ENCODE data around the gene LPP. TPM values are rescaled to one million over a fixed set of nuclear protein-coding genes. Genes with fewer than 3 reads are reported as not detected.

LPP gene
- total and polyA plus RNA-seq, 2 donors from 2014 or later: 6.7 to 233 TPM

GRCh38 chr3:188352196-188352927 is 198.4 kb downstream of the LPP start:
- intact Hi-C loops (cut with DNase I): no loop called here
- Histone ChIP-seq H3K36me3 (ENCODE audit: control insufficient read depth in 2 of 3, insufficient read depth in 3 of 3, low read length in 3 of 3) (no peaks in the 10 kb centered on the region), H3K27ac (ENCODE audit: low read depth in 2 of 2, low read length in 2 of 2) (no peak overlapping the region), H3K27me3 (ENCODE audit: control insufficient read depth, insufficient read depth, low read length) (no peaks in the 10 kb centered on the region), H3K9ac (ENCODE audit: low read length in 3 of 3) (no peak overlapping the region), H3K4me1 (ENCODE audit: control insufficient read depth in 2 of 3, insufficient read depth in 2 of 3, low read depth in 1 of 3, low read length in 3 of 3) (peaks cover 0 to 18% (median 15%) of the 10 kb centered on the region in 3 donors), H3K9me3 (ENCODE audit: control insufficient read depth in 2 of 3, insufficient read depth in 1 of 3, low read length in 3 of 3) (no peaks in the 10 kb centered on the region), H3K4me3 (ENCODE audit: low read length in 3 of 3) (no peak overlapping the region)
- no peak for DNase-seq
- no peak for FAIRE-seq
- TF ChIP-seq, protein P1, sequence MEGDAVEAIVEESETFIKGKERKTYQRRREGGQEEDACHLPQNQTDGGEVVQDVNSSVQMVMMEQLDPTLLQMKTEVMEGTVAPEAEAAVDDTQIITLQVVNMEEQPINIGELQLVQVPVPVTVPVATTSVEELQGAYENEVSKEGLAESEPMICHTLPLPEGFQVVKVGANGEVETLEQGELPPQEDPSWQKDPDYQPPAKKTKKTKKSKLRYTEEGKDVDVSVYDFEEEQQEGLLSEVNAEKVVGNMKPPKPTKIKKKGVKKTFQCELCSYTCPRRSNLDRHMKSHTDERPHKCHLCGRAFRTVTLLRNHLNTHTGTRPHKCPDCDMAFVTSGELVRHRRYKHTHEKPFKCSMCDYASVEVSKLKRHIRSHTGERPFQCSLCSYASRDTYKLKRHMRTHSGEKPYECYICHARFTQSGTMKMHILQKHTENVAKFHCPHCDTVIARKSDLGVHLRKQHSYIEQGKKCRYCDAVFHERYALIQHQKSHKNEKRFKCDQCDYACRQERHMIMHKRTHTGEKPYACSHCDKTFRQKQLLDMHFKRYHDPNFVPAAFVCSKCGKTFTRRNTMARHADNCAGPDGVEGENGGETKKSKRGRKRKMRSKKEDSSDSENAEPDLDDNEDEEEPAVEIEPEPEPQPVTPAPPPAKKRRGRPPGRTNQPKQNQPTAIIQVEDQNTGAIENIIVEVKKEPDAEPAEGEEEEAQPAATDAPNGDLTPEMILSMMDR (IDR thresholded peaks at IDR 0.05; ENCODE audit: borderline replicate concordance, extremely low read depth, insufficient read depth): no peak

GRCh38 chr3:188353426-188353825 is 199.5 kb downstream of the LPP start:
- H3K27ac ChIP-seq (ENCODE audit: low read depth in 2 of 2, low read length in 2 of 2): no peak overlapping the region
- no peaks in the 10 kb centered on the region for H3K9me3 ChIP-seq (ENCODE audit: control insufficient read depth in 2 of 3, insufficient read depth in 1 of 3, low read length in 3 of 3)
- no peaks in the 10 kb centered on the region for H3K36me3 ChIP-seq (ENCODE audit: control insufficient read depth in 2 of 3, insufficient read depth in 3 of 3, low read length in 3 of 3)
- FAIRE-seq (no peak), DNase-seq (no peak)
- TF ChIP-seq, protein P1 (IDR thresholded peaks at IDR 0.05; ENCODE audit: borderline replicate concordance, extremely low read depth, insufficient read depth): no peak
- H3K4me3 ChIP-seq (ENCODE audit: low read length in 3 of 3): no peak overlapping the region
- no peak overlapping the region for H3K9ac ChIP-seq (ENCODE audit: low read length in 3 of 3)
- peaks cover 0 to 16% (median 11%) of the 10 kb centered on the region in 3 donors for H3K4me1 ChIP-seq (ENCODE audit: control insufficient read depth in 2 of 3, insufficient read depth in 2 of 3, low read depth in 1 of 3, low read length in 3 of 3)
- no peaks in the 10 kb centered on the region for H3K27me3 ChIP-seq (ENCODE audit: control insufficient read depth, insufficient read depth, low read length)
- intact Hi-C loops (cut with DNase I): no loop called here

GRCh38 chr3:188358787-188359493 is 205.0 kb downstream of the LPP start:
- H3K4me3 ChIP-seq (ENCODE audit: low read length in 3 of 3): no peak overlapping the region
- no peak overlapping the region for H3K9ac ChIP-seq (ENCODE audit: low read length in 3 of 3)
- intact Hi-C loops (cut with DNase I): no loop called here
- no peaks in the 10 kb centered on the region for H3K27me3 ChIP-seq (ENCODE audit: control insufficient read depth, insufficient read depth, low read length)
- DNase-seq (no peak), FAIRE-seq (no peak)
- H3K36me3 ChIP-seq (ENCODE audit: control insufficient read depth in 2 of 3, insufficient read depth in 3 of 3, low read length in 3 of 3): no peaks in the 10 kb centered on the region
- TF ChIP-seq, protein P1 (IDR thresholded peaks at IDR 0.05; ENCODE audit: borderline replicate concordance, extremely low read depth, insufficient read depth): no peak
- H3K9me3 ChIP-seq (ENCODE audit: control insufficient read depth in 2 of 3, insufficient read depth in 1 of 3, low read length in 3 of 3): no peaks in the 10 kb centered on the region
- H3K27ac ChIP-seq (ENCODE audit: low read depth in 2 of 2, low read length in 2 of 2): no peak overlapping the region
- no peaks in the 10 kb centered on the region for H3K4me1 ChIP-seq (ENCODE audit: control insufficient read depth in 2 of 3, insufficient read depth in 2 of 3, low read depth in 1 of 3, low read length in 3 of 3)

Measured in kidney (tissue), 14 donors.